IMR-90 (cell line): Measurements from ENCODE around the gene PLEKHH2. TPM values are rescaled to one million over a fixed set of nuclear protein-coding genes. Genes with fewer than 3 reads are reported as not detected.

ENCODE experiments used
- ATAC-seq: fragments of 200-7000 bp; cut with Tn5 transposase; 2 replicates; pipeline ENCODE4 v1.9.1; 2020; ENCODE audit warnings: low read depth, mild to moderate bottlenecking, moderate library complexity
- BruUV-seq: library from RNA; stranded (reverse); fragments of 400-500 nt; replicated peaks from 2 replicates; lab custom pipeline; 2021; lab: Mats Ljungman, UMichigan
- CTCF ChIA-PET: fragments of 300-600 bp; formaldehyde crosslinking; extraction: SDS; loops from one replicate; lab custom pipeline; 2021; ENCODE audit warnings: antibody characterized with exemption; lab: Yijun Ruan, JAX
- POLR2A ChIA-PET: fragments of 300-600 bp; sonication (Branson Sonifier 250); formaldehyde crosslinking; loops from one replicate; lab custom pipeline; 2022; ENCODE audit warnings: antibody characterized with exemption; ENCODE audit not compliant: unreplicated experiment; lab: Charles Lee
- DNase-seq: peaks from one replicate; pipeline ENCODE4 v3.0.0; 2013
- H2AFZ ChIP-seq: replicated peaks from 2 replicates; pipeline ENCODE3; 2013; ENCODE audit warnings: low read length, mild to moderate bottlenecking; ENCODE audit not compliant: poor library complexity
- H2AK5ac ChIP-seq: 2 replicates; pipeline ENCODE4 v1.6.1; 2013; ENCODE audit warnings: low read depth, low read length, inconsistent platforms
- H2AK9ac ChIP-seq: replicated peaks from 2 replicates; pipeline ENCODE3; 2013; ENCODE audit warnings: mild to moderate bottlenecking, low read depth, low read length, moderate library complexity; ENCODE audit not compliant: poor library complexity
- H2BK120ac ChIP-seq: 2 replicates; pipeline ENCODE4 v1.6.1; 2013; ENCODE audit warnings: low read depth, low read length, inconsistent platforms
- H2BK15ac ChIP-seq: 3 replicates; pipeline ENCODE4 v1.6.1; 2013; ENCODE audit warnings: low read depth, low read length, inconsistent platforms
- H2BK20ac ChIP-seq: 2 replicates; pipeline ENCODE4 v1.6.1; 2013; ENCODE audit warnings: low read depth, mild to moderate bottlenecking, inconsistent platforms, low read length, moderate library complexity
- H2BK5ac ChIP-seq: 2 replicates; pipeline ENCODE4 v1.6.1; 2013; ENCODE audit warnings: mild to moderate bottlenecking, low read depth, low read length, inconsistent platforms; ENCODE audit not compliant: poor library complexity, severe bottlenecking
- H3K14ac ChIP-seq: replicated peaks from 2 replicates; pipeline ENCODE4 v1.6.1; 2013; ENCODE audit warnings: low read depth, low read length, inconsistent platforms
- H3K18ac ChIP-seq: 2 replicates; pipeline ENCODE4 v1.6.1; 2013; ENCODE audit warnings: low read depth, low read length, control low read depth
- H3K23ac ChIP-seq: 2 replicates; pipeline ENCODE4 v1.6.1; 2013; ENCODE audit warnings: low read depth, low read length, inconsistent platforms
- H3K27ac ChIP-seq: 2 replicates; pipeline ENCODE4 v1.5.1; 2013; ENCODE audit warnings: mild to moderate bottlenecking, control low read depth, low read length; ENCODE audit not compliant: insufficient read depth
- H3K27me3 ChIP-seq: 2 replicates; pipeline ENCODE4 v1.6.1; 2013; ENCODE audit warnings: low read length; ENCODE audit not compliant: control insufficient read depth, insufficient read depth
- H3K36me3 ChIP-seq: 2 replicates; pipeline ENCODE4 v1.6.1; 2013; ENCODE audit warnings: low read length, mixed read lengths; ENCODE audit not compliant: control insufficient read depth, insufficient read depth
- H3K4ac ChIP-seq: 2 replicates; pipeline ENCODE4 v1.6.1; 2013; ENCODE audit warnings: low read depth, low read length, inconsistent platforms
- H3K4me1 ChIP-seq: 2 replicates; pipeline ENCODE4 v1.6.1; 2013; ENCODE audit warnings: low read length, mixed read lengths; ENCODE audit not compliant: control insufficient read depth, insufficient read depth
- H3K4me2 ChIP-seq: 2 replicates; pipeline ENCODE4 v1.6.1; 2013; ENCODE audit warnings: low read depth, mild to moderate bottlenecking, control low read depth, low read length, moderate library complexity
- H3K4me3 ChIP-seq: 2 replicates; pipeline ENCODE4 v1.5.1; 2013; ENCODE audit warnings: low read depth, mild to moderate bottlenecking, control low read depth, low read length, moderate library complexity; ENCODE audit not compliant: insufficient read depth
- H3K56ac ChIP-seq: 2 replicates; pipeline ENCODE4 v1.6.1; 2013; ENCODE audit warnings: low read length, inconsistent platforms; ENCODE audit not compliant: insufficient read depth; ENCODE audit errors: extremely low read depth
- H3K79me1 ChIP-seq, 2 experiments: 2 replicates each; pipeline ENCODE4 v1.6.1; 2013; ENCODE audit warnings: low read length in 2 of 2, inconsistent platforms in 1 of 2, low read depth in 1 of 2
- H3K9ac ChIP-seq: 2 replicates; pipeline ENCODE4 v1.6.1; 2013; ENCODE audit warnings: low read depth, low read length, control low read depth
- H3K9me1 ChIP-seq: 2 replicates; pipeline ENCODE4 v1.6.1; 2013; ENCODE audit warnings: low read length, inconsistent platforms; ENCODE audit not compliant: insufficient read depth
- H3K9me3 ChIP-seq: 2 replicates; pipeline ENCODE4 v1.6.1; 2013; ENCODE audit warnings: low read length; ENCODE audit not compliant: control insufficient read depth, insufficient read depth
- H4K20me1 ChIP-seq: 2 replicates; pipeline ENCODE4 v1.6.1; 2013; ENCODE audit warnings: low read length, inconsistent platforms; ENCODE audit not compliant: insufficient read depth
- H4K5ac ChIP-seq: 2 replicates; pipeline ENCODE4 v1.6.1; 2013; ENCODE audit warnings: mild to moderate bottlenecking, low read depth, low read length, control low read depth
- H4K8ac ChIP-seq, 2 experiments: 2 replicates each; pipeline ENCODE4 v1.6.1; 2013; ENCODE audit warnings: low read depth in 2 of 2, low read length in 2 of 2, control low read depth in 1 of 2, inconsistent platforms in 1 of 2
- H4K91ac ChIP-seq: 2 replicates; pipeline ENCODE4 v1.6.1; 2013; ENCODE audit warnings: low read depth, low read length, inconsistent platforms; ENCODE audit not compliant: insufficient read depth
- CEBPB ChIP-seq: IDR thresholded peaks from 2 replicates; pipeline ENCODE4 v1.6.1; 2012; ENCODE audit warnings: low read depth, low read length, improper control_type of control experiment
- CHD1 ChIP-seq: IDR thresholded peaks from 2 replicates; pipeline ENCODE4 v1.6.1; 2012; ENCODE audit warnings: low read depth, low read length, improper control_type of control experiment
- FOS ChIP-seq: fragments of 150-350 bp; IDR thresholded peaks from 2 replicates; pipeline ENCODE4 v1.6.1; 2016; ENCODE audit warnings: low read depth, low read length
- MAFK ChIP-seq: IDR thresholded peaks from 2 replicates; pipeline ENCODE4 v1.6.1; 2012; ENCODE audit warnings: low read depth, low read length, improper control_type of control experiment
- MAZ ChIP-seq: IDR thresholded peaks from 2 replicates; pipeline ENCODE4 v1.6.1; 2012; ENCODE audit warnings: low read depth, mild to moderate bottlenecking, low read length, improper control_type of control experiment, moderate library complexity, borderline replicate concordance
- NFE2L2 ChIP-seq: fragments of 150-350 bp; IDR thresholded peaks from 2 replicates; pipeline ENCODE4 v1.6.1; 2016; ENCODE audit warnings: low read depth, mild to moderate bottlenecking, low read length
- POLR2A ChIP-seq: IDR thresholded peaks from 2 replicates; pipeline ENCODE4 v1.6.1; 2012; ENCODE audit warnings: mild to moderate bottlenecking, low read depth, low read length
- RCOR1 ChIP-seq: IDR thresholded peaks from 2 replicates; pipeline ENCODE4 v1.6.1; 2012; ENCODE audit warnings: mild to moderate bottlenecking, low read length, improper control_type of control experiment; ENCODE audit not compliant: insufficient replicate concordance
- WGBS, 2 experiments: methylation state at CpG; one replicate each; pipeline versions ENCODE4 v1.1.5 to v1.1.7; 2013; ENCODE audit warnings: missing lambda C conversion rate in 2 of 2; ENCODE audit not compliant: insufficient read length in 1 of 2; ENCODE audit errors: extremely low coverage in 2 of 2; 5-methylcytosine and 5-hydroxymethylcytosine counted together
- dilution Hi-C: fragments of 300-500 bp; cut with HindIII; formaldehyde crosslinking; loops from one replicate; pipeline ENCODE4 v1.14.3; 2018; ENCODE audit warnings: low sequenced_read_pairs; ENCODE audit not compliant: unreplicated experiment
- in situ Hi-C: fragments of 300-500 bp; cut with MboI; formaldehyde crosslinking; loops from 3 replicates; pipeline ENCODE4 v1.14.3; 2019; ENCODE audit warnings: low sequenced_read_pairs, inconsistent platforms, mixed read lengths
- intact Hi-C: fragments of 100-400 bp; cut with micrococcal nuclease; formaldehyde crosslinking; loops from 2 replicates; pipeline ENCODE4 v1.10.0; 2022
- polyA plus RNA-seq, 3 experiments: library from polyadenylated mRNA; depleted of rRNA; stranded (reverse); fragments of >200 nt; gene quantifications; 2 replicates each; pipeline ENCODE4 v1.2.3, GENCODE V29; 2012; ENCODE audit warnings: low replicate concordance in 1 of 3
- total RNA-seq: library from RNA; depleted of rRNA; stranded (reverse); fragments of >200 nt; gene quantifications from 2 replicates; pipeline ENCODE4 v1.2.3, GENCODE V29; 2012
- TF ChIP-seq, protein P1 (sequence below): fragments of 150-350 bp; IDR thresholded peaks from 2 replicates; pipeline ENCODE4 v1.6.1; 2017; ENCODE audit warnings: mild to moderate bottlenecking, antibody characterized with exemption, low read length, low read depth

The PLEKHH2 gene
- total and polyA plus RNA-seq, 2 of the 4 experiments (the other 2 are of a cell fraction), result 2.0 to 3.3 TPM

DNA sequence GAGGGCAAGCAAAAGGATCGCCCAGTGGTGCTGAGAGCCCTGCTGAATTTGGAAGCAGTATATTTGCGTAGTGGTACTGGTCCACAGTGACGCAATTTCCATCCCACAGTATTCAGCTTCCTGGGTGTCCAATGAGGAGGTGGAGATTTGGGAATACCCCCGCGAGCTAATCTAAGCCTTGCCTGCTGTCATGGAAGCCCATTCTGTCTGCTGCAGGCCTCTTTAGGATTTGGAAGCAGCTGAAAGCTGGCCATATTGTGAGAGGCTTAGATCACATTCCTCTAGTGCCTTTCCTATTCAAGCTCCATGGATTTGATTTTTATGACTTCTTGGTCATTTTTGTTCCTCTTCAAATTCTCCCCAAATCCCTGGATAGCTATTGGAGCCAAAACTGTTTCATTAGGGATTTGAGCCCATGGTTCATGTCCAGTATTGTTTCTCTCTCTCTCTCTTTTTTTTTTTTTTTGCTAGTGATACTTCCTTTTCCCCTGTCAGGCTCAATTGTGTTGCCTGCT lies 114.5 kb downstream of the PLEKHH2 start:
- in situ Hi-C loops (no loop called here), dilution Hi-C loops (no loop called here), intact Hi-C loops (no loop called here)
- no peak for DNase-seq
- H3K36me3 ChIP-seq, result peaks cover 5% of the 10 kb centered on the region; the same call in 1 of the 2 replicates
- ChIA-PET CTCF (interaction anchor here (0.6 to 0.7 kb wide), 2 partner anchors 14 to 200 kb away, joined by 4 to 5 read pairs; no protein-coding TSS in a partner anchor), POLR2A (interaction anchor here (0.6 kb wide), 1 partner anchor 24 kb away, joined by 3 read pairs; no protein-coding TSS in a partner anchor)
- H3K27me3 ChIP-seq, result no peaks in the 10 kb centered on the region
- H4K20me1 ChIP-seq, result no peaks in the 10 kb centered on the region
- no peak overlapping the region for H2BK15ac ChIP-seq
- H2AK9ac ChIP-seq, result no peak overlapping the region
- no peaks in the 10 kb centered on the region for H3K9me1 ChIP-seq
- H3K4me3 ChIP-seq, result no peak overlapping the region
- H3K27ac ChIP-seq, result no peak overlapping the region
- no peak overlapping the region for H3K23ac ChIP-seq
- H3K79me1 ChIP-seq, result no peaks in the 10 kb centered on the region
- H3K9ac ChIP-seq, result no peak overlapping the region
- H3K9me3 ChIP-seq, result no peaks in the 10 kb centered on the region
- H2BK120ac ChIP-seq, result no peak overlapping the region
- H2BK20ac ChIP-seq, result no peak overlapping the region
- H4K8ac ChIP-seq, result no peak overlapping the region
- ATAC-seq, result no peak
- H3K14ac ChIP-seq, result no peak overlapping the region
- H3K4me2 ChIP-seq, result no peak overlapping the region
- H2AK5ac ChIP-seq, result no peak overlapping the region
- no peak for TF ChIP-seq NFE2L2
- no peak for TF ChIP-seq RCOR1
- no peak for TF ChIP-seq CHD1
- no peak for TF ChIP-seq MAZ
- TF ChIP-seq MAFK, result no peak
- TF ChIP-seq FOS, result no peak
- TF ChIP-seq POLR2A, result no peak
- TF ChIP-seq, protein P1, sequence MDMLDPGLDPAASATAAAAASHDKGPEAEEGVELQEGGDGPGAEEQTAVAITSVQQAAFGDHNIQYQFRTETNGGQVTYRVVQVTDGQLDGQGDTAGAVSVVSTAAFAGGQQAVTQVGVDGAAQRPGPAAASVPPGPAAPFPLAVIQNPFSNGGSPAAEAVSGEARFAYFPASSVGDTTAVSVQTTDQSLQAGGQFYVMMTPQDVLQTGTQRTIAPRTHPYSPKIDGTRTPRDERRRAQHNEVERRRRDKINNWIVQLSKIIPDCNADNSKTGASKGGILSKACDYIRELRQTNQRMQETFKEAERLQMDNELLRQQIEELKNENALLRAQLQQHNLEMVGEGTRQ, result no peak
- no peak for TF ChIP-seq CEBPB
- WGBS, 2 experiments, result no CpG with 5 or more reads among the region's 5 CpGs
- H3K56ac ChIP-seq, result no peak overlapping the region
- H3K18ac ChIP-seq, result no peak overlapping the region
- H3K4ac ChIP-seq, result no peak overlapping the region
- H4K5ac ChIP-seq, result no peak overlapping the region
- no peak overlapping the region for H4K91ac ChIP-seq
- H3K4me1 ChIP-seq, result no peaks in the 10 kb centered on the region
- no TSS peak for BruUV-seq
- H2BK5ac ChIP-seq, result no peak overlapping the region
- H2AFZ ChIP-seq, result no peak overlapping the region
